ENCODE data around the gene ADGRE2. TPM values are rescaled to one million over a fixed set of nuclear protein-coding genes. Genes with fewer than 3 reads are reported as not detected.
"Not testable (repeated sequence)": the region's sequence is repeated elsewhere in the genome, so short reads cannot be mapped to it uniquely, and the experiment has no call there.

The ADGRE2 gene
- 10 to 100 TPM in 2 of 3 donors, 1 to 10 TPM in 1; 6.1 to 37.0 (median 20.3) TPM for total RNA-seq
- 3.2 TPM for total RNA-seq (2013)

DNA sequence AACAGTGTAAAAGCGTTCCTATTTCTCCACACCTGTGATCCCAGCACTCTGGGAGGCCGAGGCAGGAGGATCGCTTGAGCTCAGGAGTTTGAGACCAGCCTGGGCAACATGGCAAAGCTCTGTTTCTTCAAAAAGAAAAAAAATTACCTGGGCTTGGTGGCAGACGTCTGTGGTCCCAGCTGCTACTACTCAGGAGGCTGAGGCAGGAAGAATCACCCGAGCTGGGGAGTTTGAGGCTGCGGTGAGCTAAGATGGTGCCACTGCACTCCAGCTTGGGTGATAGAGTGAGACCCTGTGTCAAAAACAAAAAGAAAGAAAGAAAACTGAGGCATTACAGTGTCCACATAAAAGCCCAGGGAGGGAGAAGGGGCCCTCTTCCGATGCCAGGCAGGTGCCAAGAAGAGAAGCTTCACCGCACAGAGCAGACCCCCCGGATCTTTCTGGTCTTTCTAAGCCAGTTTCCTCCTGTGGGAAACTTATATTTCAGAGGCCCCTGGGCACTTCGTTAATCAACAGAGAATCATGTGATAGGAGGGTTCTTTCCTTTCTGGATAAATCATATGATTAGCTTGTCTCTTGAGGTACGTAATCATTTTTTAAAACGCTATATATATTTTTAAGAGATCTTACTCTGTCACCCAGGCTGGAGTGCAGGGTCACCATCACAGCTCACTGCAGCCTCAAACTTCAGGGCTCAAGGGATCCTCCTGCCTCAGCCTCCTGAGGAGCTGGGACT lies at the start of gene ADGRE2:
TSS of gene ADGRE2 (minus strand) at position 451 of the 736 bp plus-strand sequence. CDS start 1,804 bp downstream, outside the sequence.
- DNase-seq; H3K9me3 Mint-ChIP-seq; H3K9me3 ChIP-seq (ENCODE audit: control insufficient read depth, insufficient read depth, low read length); H3K27ac ChIP-seq (ENCODE audit: low read length); H3K27me3 ChIP-seq (ENCODE audit: control insufficient read depth, insufficient read depth, low read length); H3K36me3 ChIP-seq (ENCODE audit: control insufficient read depth, insufficient read depth, low read length); H3K4me3 Mint-ChIP-seq; ATAC-seq; intact Hi-C loops (cut with micrococcal nuclease); H3K36me3 Mint-ChIP-seq; H3K4me3 ChIP-seq (ENCODE audit: low read length); H3K27ac Mint-ChIP-seq: not testable (repeated sequence)
- peaks cover 28% of the 10 kb centered on the region for H3K4me1 ChIP-seq (ENCODE audit: control insufficient read depth, insufficient read depth, low read length)
- Mint-ChIP-seq H3K27me3 (ENCODE audit: low read depth in 2 of 2) (peaks cover 19 to 22% of the 10 kb centered on the region in 2 donors), H3K4me1 (peaks cover 7 to 19% of the 10 kb centered on the region in 2 donors)
- 34% methylated on average over 10 of the region's 12 CpGs for WGBS (ENCODE audit: insufficient coverage)

DNA sequence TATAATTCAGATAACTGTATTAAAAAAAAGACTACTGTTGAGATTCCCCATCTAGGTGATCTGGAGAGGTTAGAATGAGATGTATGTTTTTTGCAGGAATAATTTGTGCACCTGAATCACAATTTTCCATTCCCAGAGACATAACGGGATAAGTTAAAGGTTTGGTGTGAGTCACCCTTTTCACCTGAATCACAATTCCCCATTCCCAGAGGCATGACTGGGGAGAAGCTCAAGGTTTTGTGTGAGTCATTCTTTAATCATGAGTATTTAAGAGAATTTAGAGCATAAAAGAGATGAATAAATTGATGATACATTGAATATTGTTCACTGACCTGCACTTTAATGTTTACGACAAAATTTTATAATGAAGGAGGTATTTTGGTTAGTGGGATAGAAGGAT lies 47.6 kb upstream of the ADGRE2 start:
- DNase-seq = no peak
- H3K27ac ChIP-seq (ENCODE audit: low read length) = no peak overlapping the region
- ATAC-seq = no peak
- WGBS (ENCODE audit: insufficient coverage) = 100% methylated on average over 1 of the region's 2 CpGs
- TF ChIP-seq, protein P1, sequence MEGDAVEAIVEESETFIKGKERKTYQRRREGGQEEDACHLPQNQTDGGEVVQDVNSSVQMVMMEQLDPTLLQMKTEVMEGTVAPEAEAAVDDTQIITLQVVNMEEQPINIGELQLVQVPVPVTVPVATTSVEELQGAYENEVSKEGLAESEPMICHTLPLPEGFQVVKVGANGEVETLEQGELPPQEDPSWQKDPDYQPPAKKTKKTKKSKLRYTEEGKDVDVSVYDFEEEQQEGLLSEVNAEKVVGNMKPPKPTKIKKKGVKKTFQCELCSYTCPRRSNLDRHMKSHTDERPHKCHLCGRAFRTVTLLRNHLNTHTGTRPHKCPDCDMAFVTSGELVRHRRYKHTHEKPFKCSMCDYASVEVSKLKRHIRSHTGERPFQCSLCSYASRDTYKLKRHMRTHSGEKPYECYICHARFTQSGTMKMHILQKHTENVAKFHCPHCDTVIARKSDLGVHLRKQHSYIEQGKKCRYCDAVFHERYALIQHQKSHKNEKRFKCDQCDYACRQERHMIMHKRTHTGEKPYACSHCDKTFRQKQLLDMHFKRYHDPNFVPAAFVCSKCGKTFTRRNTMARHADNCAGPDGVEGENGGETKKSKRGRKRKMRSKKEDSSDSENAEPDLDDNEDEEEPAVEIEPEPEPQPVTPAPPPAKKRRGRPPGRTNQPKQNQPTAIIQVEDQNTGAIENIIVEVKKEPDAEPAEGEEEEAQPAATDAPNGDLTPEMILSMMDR (IDR thresholded peaks at IDR 0.05) = no peak
- no peaks in the 10 kb centered on the region for H3K36me3 ChIP-seq (ENCODE audit: control insufficient read depth, insufficient read depth, low read length)
- Mint-ChIP-seq H3K27ac (no peak overlapping the region), H3K36me3 (no peaks in the 10 kb centered on the region), H3K9me3 (no peaks in the 10 kb centered on the region), H3K27me3 (ENCODE audit: low read depth in 2 of 2) (peaks cover 14 to 44% of the 10 kb centered on the region in 2 donors), H3K4me1 (no peaks in the 10 kb centered on the region), H3K4me3 (no peak overlapping the region)
- peaks cover 5% of the 10 kb centered on the region for H3K27me3 ChIP-seq (ENCODE audit: control insufficient read depth, insufficient read depth, low read length)
- H3K4me1 ChIP-seq (ENCODE audit: control insufficient read depth, insufficient read depth, low read length) = no peaks in the 10 kb centered on the region
- no peak overlapping the region for H3K4me3 ChIP-seq (ENCODE audit: low read length)
- intact Hi-C loops (cut with micrococcal nuclease) = no loop called here
- H3K9me3 ChIP-seq (ENCODE audit: control insufficient read depth, insufficient read depth, low read length) = no peaks in the 10 kb centered on the region

GRCh38 chr19:14821937-14822336 lies 43.6 kb upstream of the ADGRE2 start:
- H3K4me3 Mint-ChIP-seq = no peak overlapping the region

DNA sequence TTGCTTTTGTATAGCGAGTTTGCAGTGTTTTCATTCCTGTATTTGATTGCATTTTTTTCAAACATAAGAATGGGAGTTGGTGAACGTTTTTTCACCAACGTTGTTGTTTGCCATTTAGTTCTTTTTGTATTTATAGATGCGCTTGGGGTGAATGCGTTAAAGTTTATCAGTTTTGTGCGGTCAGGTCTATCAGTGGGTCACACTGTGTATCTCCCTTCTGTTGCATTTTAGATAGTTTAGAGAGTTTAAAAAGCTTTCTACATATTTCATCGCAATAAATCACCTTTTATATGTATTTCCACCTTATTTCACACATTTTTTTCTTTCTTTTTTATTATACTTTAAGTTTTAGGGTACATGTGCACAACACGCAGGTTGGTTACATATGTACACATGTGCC lies 40.2 kb upstream of the ADGRE2 start:
- H3K27me3 Mint-ChIP-seq (ENCODE audit: low read depth in 2 of 2) = peaks cover 0 to 5% of the 10 kb centered on the region in 2 donors
- Histone ChIP-seq H3K27me3 (ENCODE audit: control insufficient read depth, insufficient read depth, low read length) (no peaks in the 10 kb centered on the region), H3K9me3 (ENCODE audit: control insufficient read depth, insufficient read depth, low read length) (no peaks in the 10 kb centered on the region), H3K27ac (ENCODE audit: low read length) (no peak overlapping the region), H3K36me3 (ENCODE audit: control insufficient read depth, insufficient read depth, low read length) (no peaks in the 10 kb centered on the region), H3K4me1 (ENCODE audit: control insufficient read depth, insufficient read depth, low read length) (no peaks in the 10 kb centered on the region), H3K4me3 (ENCODE audit: low read length) (no peak overlapping the region)
- no peaks in the 10 kb centered on the region for H3K4me1 Mint-ChIP-seq
- no peaks in the 10 kb centered on the region for H3K36me3 Mint-ChIP-seq
- no peaks in the 10 kb centered on the region for H3K9me3 Mint-ChIP-seq
- no peak overlapping the region for H3K4me3 Mint-ChIP-seq
- no peak overlapping the region for H3K27ac Mint-ChIP-seq
- intact Hi-C loops (cut with micrococcal nuclease) = no loop called here
- WGBS (ENCODE audit: insufficient coverage) = 82% methylated on average over 7 of the region's 8 CpGs
- DNase-seq (no peak), ATAC-seq (no peak)
- TF ChIP-seq, protein P1 (IDR thresholded peaks at IDR 0.05) = no peak

More at GRCh38 chr19:14821937-14822336, 43.6 kb upstream of the ADGRE2 start:
- Mint-ChIP-seq H3K9me3 (no peaks in the 10 kb centered on the region), H3K36me3 (no peaks in the 10 kb centered on the region), H3K27me3 (ENCODE audit: low read depth in 2 of 2) (peaks cover 14 to 31% of the 10 kb centered on the region in 2 donors), H3K27ac (no peak overlapping the region), H3K4me1 (no peaks in the 10 kb centered on the region)
- no peaks in the 10 kb centered on the region for H3K4me1 ChIP-seq (ENCODE audit: control insufficient read depth, insufficient read depth, low read length)
- DNase-seq = no peak
- WGBS (ENCODE audit: insufficient coverage) = 56% methylated on average over 4 of the region's 6 CpGs
- no peak overlapping the region for H3K4me3 ChIP-seq (ENCODE audit: low read length)
- TF ChIP-seq, protein P1 (IDR thresholded peaks at IDR 0.05) = no peak
- H3K9me3 ChIP-seq (ENCODE audit: control insufficient read depth, insufficient read depth, low read length) = no peaks in the 10 kb centered on the region
- ATAC-seq = no peak
- no peaks in the 10 kb centered on the region for H3K36me3 ChIP-seq (ENCODE audit: control insufficient read depth, insufficient read depth, low read length)
- no peak overlapping the region for H3K27ac ChIP-seq (ENCODE audit: low read length)
- intact Hi-C loops (cut with micrococcal nuclease) = no loop called here
- H3K27me3 ChIP-seq (ENCODE audit: control insufficient read depth, insufficient read depth, low read length) = peaks cover 3% of the 10 kb centered on the region

Measured in natural killer cell (primary cell).